ENCODE measurements around the gene NRXN3.

- no peak for TF ChIP-seq CTCF (conservative IDR thresholded peaks at IDR 0.05)
- no peak for TF ChIP-seq EZH2 (IDR thresholded peaks at IDR 0.05; ENCODE audit: low read depth)
These were observed 880.9 kb downstream of the NRXN3 start for GRCh38 chr14:79050787-79051727.

Data from PC-9 (cell line).